Central memory CD8-positive, alpha-beta T cell (primary cell): ENCODE data around the gene SGMS1.
"Not testable (repeated sequence)": the region's sequence is repeated elsewhere in the genome, so short reads cannot be mapped to it uniquely, and the experiment has no call there.

Source experiments
- ATAC-seq: fragments of 150-1000 bp; cut with Tn5 transposase; replicated peaks from 2 replicates; pipeline ENCODE4 v1.10.0; 2022; ENCODE audit warnings: mild to moderate bottlenecking, moderate FRiP score, moderate number of reproducible peaks; ENCODE audit not compliant: poor library complexity, severe bottlenecking; ENCODE audit errors: extremely low read depth
- DNase-seq, 2 donors: peaks; one replicate each; pipeline ENCODE4 v3.0.0; 2021; ENCODE audit warnings: low spot score in 2 of 2
- H3K27ac Mint-ChIP-seq: one replicate; pipeline ENCODE4 v1.8.0; 2022; ENCODE audit warnings: low read depth, mild to moderate bottlenecking, moderate library complexity, mixed read lengths
- H3K27me3 Mint-ChIP-seq: one replicate; pipeline ENCODE4 v1.8.0; 2022; ENCODE audit warnings: mixed read lengths
- H3K36me3 Mint-ChIP-seq: one replicate; pipeline ENCODE4 v1.8.0; 2022; ENCODE audit warnings: mild to moderate bottlenecking, moderate library complexity, mixed read lengths; ENCODE audit not compliant: insufficient read depth
- H3K4me1 Mint-ChIP-seq: one replicate; pipeline ENCODE4 v1.8.0; 2022; ENCODE audit warnings: mixed read lengths
- H3K4me3 Mint-ChIP-seq: one replicate; pipeline ENCODE4 v1.8.0; 2022; ENCODE audit warnings: mild to moderate bottlenecking, moderate library complexity, mixed read lengths
- H3K9me3 Mint-ChIP-seq: one replicate; pipeline ENCODE4 v1.8.0; 2022; ENCODE audit warnings: mixed read lengths

The SGMS1 gene

DNA sequence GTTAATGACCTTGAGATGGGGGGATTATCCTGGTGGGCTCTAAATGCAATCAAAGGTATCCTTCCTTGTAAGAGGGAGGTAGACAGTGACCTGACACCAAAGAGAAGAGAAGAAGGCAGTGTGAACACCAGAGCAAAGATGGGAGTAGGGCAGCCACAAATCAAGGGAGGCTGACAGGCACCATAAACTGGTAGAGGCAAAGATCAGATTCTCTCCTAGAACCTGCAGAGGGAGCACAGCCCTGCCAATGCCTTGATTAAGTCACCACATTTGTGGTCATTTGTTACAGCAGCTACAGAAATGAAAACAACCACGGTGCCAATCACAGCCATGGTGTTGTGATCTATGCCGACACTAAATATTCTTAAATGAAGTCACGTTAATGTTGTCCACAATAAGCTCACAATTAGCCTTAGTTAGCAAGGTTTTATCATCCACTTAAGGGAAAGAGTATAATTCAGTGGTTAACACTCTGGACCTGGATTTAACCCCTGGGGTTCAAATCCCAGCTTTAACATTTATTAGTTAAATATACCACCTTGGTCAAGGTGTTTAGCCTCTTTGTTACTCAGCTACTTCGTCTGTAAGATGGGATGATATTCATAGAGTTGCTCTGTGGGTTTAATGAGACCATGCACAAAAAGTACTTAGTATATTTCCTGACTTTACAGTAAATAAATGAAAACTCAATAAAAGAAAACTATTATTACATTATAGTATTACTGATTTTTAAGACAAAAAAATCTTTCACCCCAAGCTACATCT, 70.8 kb downstream of the SGMS1 start:
- Mint-ChIP-seq H3K27me3 (no peaks in the 10 kb centered on the region), H3K4me1 (peaks cover 51% of the 10 kb centered on the region), H3K9me3 (no peaks in the 10 kb centered on the region), H3K4me3 (no peak overlapping the region), H3K27ac (peak overlapping the region; percentile 36), H3K36me3 (peaks cover 2% of the 10 kb centered on the region)
- ATAC-seq = peak; percentile 98
- peak; percentile 17 to 55 for DNase-seq

DNA sequence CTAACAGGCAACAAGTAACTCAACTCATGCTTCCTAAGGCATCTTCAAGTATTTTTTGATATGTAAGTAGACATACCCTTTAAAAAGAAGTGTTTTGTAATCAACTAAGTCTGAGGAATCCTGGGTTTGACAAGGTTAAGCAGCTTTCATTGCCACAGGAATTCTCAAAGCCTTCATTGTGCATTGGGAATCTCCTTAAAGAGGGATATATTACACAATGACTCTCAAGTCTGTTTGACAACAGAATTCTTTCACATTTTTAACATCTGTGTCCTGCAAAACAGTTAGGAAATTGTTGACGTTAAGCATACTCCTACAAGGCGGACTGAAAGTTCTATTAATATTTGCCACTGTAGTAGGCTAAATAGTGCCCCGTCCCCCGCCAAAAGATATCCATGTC, 71.4 kb downstream of the SGMS1 start:
- ATAC-seq = no peak
- no peak for DNase-seq
- peaks cover 51% of the 10 kb centered on the region for H3K4me1 Mint-ChIP-seq
- peaks cover 2% of the 10 kb centered on the region for H3K36me3 Mint-ChIP-seq
- H3K27ac Mint-ChIP-seq = no peak overlapping the region
- no peaks in the 10 kb centered on the region for H3K9me3 Mint-ChIP-seq
- H3K4me3 Mint-ChIP-seq = no peak overlapping the region
- no peaks in the 10 kb centered on the region for H3K27me3 Mint-ChIP-seq

DNA sequence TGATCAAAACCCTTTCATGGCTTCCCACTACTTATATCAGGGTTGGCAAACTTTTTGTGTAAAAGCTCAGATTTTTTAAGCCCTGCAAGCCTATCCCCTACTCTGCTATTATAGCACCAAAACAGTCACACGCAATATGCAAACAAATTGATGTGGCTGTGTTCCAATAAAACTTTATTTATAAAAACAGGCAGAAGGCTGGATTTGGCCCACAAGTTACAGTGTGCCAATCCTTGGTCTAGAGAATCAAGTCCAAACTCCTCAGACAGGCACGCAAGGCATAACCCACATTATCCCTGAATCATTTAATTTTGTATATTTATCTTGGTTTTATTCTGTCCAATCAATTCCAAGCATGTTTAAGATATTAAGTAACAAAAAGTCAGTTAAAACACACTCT, 71.9 kb downstream of the SGMS1 start:
- no peak overlapping the region for H3K4me3 Mint-ChIP-seq
- peaks cover 53% of the 10 kb centered on the region for H3K4me1 Mint-ChIP-seq
- no peak for ATAC-seq
- H3K9me3 Mint-ChIP-seq = no peaks in the 10 kb centered on the region
- no peak overlapping the region for H3K27ac Mint-ChIP-seq
- H3K36me3 Mint-ChIP-seq = peaks cover 2% of the 10 kb centered on the region
- H3K27me3 Mint-ChIP-seq = no peaks in the 10 kb centered on the region
- DNase-seq = no peak

DNA sequence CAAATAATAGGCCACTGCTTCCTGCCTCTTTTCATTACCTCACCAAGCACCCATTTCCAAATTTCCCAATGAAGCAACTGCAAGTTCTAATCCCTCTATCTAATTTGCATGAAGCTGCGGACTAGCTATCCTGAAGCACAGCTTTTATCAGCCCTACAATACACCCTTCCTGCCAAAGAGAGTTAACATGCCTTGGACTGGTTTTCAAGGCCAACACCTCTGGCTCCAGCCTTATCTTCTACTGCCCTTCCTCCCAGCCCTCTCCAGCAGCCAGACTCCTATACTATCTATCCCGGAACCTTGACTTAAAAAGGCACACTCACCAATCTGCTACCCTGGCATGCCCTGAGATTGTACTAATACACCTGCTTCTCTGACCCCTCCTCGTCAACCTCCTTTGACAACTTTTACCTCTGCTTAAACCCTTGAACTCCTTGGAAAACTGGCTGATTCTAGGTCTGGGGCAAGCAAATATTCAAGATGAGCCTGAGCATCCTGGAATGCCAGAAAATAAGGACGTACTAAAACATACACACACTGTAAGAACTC, 73.4 kb downstream of the SGMS1 start:
- H3K4me1 Mint-ChIP-seq = peaks cover 56% of the 10 kb centered on the region
- no peak overlapping the region for H3K27ac Mint-ChIP-seq
- ATAC-seq = no peak

DNA sequence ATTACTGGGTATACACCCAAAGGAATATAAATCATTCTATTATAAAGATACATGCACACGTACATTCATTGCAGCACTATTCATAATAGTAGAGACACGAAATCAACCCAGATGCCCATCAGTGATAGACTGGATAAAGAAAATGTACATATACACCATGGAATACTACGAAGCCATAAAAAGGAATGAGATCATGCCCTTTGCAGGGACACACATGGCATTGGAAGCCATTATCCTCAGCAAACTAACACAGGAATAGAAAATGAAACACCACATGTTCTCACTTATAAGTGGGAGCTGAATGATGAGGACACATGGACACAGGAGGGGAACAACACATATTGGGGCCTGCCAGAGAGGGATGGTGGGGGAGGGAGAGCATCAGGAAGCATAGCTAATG, 74.6 kb downstream of the SGMS1 start:
- H3K27me3 Mint-ChIP-seq, ATAC-seq, H3K36me3 Mint-ChIP-seq, H3K4me3 Mint-ChIP-seq, H3K27ac Mint-ChIP-seq, DNase-seq, H3K9me3 Mint-ChIP-seq: not testable (repeated sequence)
- H3K4me1 Mint-ChIP-seq = peaks cover 66% of the 10 kb centered on the region

More for the DNA sequence above, 73.4 kb downstream of the SGMS1 start:
- DNase-seq = no peak
- Mint-ChIP-seq H3K4me3 (no peak overlapping the region), H3K27me3 (no peaks in the 10 kb centered on the region), H3K9me3 (no peaks in the 10 kb centered on the region), H3K36me3 (no peaks in the 10 kb centered on the region)

DNA sequence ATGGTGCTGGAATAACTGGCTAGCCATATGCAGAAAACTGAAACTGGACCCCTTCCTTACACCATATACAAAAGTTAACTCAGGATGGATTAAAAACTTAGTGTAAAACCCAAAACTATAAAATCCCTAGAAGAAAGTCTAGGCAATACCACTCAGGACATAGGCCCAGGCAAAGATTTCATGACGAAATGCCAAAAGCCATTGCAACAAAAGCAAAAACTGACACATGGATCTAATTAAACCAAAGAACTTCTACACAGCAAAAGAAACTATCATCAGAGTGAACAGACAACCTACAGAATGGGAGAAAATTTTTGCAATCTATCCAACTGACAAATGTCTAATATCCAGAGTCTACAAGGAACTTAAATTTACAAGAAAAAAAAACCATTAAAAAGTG, 75.3 kb downstream of the SGMS1 start:
- not testable (repeated sequence) for H3K4me3 Mint-ChIP-seq, H3K27me3 Mint-ChIP-seq, H3K36me3 Mint-ChIP-seq, H3K27ac Mint-ChIP-seq, H3K9me3 Mint-ChIP-seq, DNase-seq, ATAC-seq
- peaks cover 61% of the 10 kb centered on the region for H3K4me1 Mint-ChIP-seq

DNA sequence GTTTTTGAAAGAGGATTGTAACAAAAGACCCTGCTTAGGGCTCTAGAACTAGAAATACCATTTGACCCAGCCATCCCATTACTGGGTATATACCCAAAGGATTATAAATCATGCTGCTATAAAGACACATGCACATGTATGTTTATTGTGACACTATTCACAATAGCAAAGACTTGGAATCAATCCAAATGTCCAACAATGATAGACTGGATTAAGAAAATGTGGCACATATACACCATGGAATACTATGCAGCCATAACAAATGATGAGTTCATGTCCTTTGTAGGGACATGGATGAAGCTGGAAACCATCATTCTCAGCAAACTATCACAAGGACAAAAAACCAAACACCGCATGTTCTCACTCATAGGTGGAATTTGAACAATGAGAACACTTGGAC, 77.5 kb downstream of the SGMS1 start:
- not testable (repeated sequence) for H3K36me3 Mint-ChIP-seq, DNase-seq, ATAC-seq, H3K4me3 Mint-ChIP-seq, H3K9me3 Mint-ChIP-seq, H3K27me3 Mint-ChIP-seq, H3K27ac Mint-ChIP-seq
- H3K4me1 Mint-ChIP-seq = peaks cover 72% of the 10 kb centered on the region

DNA sequence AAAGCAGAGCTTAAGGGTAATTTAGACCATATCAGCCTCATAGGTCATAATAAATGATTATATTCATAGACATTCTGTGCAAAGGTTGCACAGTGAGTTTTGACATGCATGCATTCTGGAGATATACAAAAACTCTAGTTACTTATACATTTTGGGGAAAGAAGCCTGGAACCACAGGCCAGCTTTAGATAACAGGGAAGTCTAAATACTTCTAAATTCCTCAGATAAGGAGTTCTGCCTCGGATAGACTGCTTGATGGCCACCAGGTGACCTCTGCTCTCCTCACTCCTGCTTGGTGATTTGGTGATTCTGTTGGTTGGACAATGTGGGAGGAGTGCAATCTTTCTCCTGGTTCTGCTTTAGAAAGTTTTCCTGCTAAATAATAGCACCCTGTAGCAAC, 77.9 kb downstream of the SGMS1 start:
- Mint-ChIP-seq H3K9me3 (no peaks in the 10 kb centered on the region), H3K27me3 (no peaks in the 10 kb centered on the region), H3K4me1 (peaks cover 77% of the 10 kb centered on the region), H3K36me3 (no peaks in the 10 kb centered on the region), H3K4me3 (no peak overlapping the region), H3K27ac (peak overlapping the region; percentile 5)
- DNase-seq = no peak
- no peak for ATAC-seq

DNA sequence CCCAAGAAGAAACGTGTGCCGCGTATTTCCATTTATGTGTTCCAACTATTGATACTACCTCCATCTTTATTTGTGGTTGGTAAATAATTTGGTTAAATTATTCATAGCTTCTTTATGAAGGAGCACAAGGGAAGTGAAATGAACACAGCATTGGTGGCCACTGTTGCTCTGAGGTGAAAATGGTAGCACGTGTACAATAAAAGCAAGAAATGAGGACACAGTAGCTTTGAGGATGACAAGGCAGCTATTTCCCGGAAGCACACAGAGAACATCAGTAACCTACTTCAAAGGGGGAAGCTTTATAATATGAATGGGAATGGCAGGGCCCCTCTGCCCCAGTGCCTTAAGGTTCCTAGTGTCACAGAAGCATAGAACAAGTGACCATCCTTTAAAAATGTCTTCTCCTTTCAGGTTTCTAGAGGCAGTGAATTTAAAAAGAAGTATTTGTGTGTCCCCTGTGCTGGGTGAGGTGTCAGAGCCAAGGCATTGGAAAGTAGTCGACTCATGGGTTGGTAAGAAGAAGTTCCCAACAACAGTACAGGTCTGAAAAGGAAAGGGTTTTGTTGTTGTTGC, 78.8 kb downstream of the SGMS1 start:
- H3K27ac Mint-ChIP-seq = peak overlapping the region; percentile 5
- no peaks in the 10 kb centered on the region for H3K27me3 Mint-ChIP-seq
- no peak overlapping the region for H3K4me3 Mint-ChIP-seq
- H3K36me3 Mint-ChIP-seq = no peaks in the 10 kb centered on the region
- DNase-seq = no peak
- peaks cover 78% of the 10 kb centered on the region for H3K4me1 Mint-ChIP-seq
- no peaks in the 10 kb centered on the region for H3K9me3 Mint-ChIP-seq
- ATAC-seq = no peak

DNA sequence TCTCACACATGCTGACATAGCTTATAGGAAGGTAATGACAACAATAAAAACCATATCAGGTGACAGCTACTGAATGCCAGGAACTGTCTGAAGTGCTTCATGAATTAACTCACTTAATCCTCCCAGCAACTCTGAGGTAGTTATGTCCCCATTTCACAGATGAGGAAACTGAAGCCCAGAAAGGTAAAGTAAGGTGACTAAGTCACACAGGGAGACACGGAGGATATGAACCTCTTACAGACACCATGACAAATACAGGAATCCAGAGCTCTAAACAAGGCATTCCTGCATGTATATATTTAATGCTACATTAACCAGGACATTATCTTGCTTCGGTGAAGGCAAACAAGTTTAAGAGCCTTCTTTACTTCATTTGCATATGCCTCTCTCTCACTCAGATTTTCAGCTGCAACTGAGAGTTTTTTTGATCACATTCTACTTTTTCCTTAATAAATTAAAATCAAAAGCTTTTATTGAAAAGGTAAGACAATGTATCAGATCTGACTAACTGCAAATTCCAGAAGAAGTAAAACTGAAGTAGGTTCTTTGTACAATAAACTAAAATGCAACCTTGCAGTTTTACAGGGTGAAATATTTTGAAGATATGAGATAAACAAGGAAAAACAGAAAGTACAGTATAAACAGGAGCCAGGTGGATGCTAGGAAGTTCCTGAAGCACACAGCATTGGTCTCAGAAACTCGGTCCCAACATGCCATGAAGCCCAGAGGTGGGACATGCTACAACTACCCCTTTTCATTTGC, 79.5 kb downstream of the SGMS1 start:
- Mint-ChIP-seq H3K4me1 (peaks cover 79% of the 10 kb centered on the region), H3K27me3 (no peaks in the 10 kb centered on the region), H3K27ac (no peak overlapping the region), H3K9me3 (no peaks in the 10 kb centered on the region), H3K4me3 (no peak overlapping the region), H3K36me3 (no peaks in the 10 kb centered on the region)
- DNase-seq (no peak), ATAC-seq (no peak)

DNA sequence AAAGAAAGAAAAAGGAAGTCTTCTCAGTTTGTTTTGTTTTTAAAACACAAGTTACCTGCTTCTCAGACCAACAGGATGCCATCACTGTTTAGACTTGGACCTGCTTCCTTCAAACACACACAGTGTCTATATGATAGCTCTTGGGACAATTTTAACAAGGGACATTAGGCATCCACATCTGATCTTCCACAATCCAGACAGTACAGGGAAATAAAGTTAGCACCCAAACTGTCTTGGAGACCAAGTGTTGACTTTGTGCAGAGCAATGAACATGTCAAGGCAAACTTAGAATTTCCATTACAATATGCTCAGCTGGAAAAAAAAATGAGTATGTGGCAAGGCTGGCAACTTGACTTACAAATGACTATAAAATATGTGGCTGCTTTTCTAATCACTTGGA, 80.9 kb downstream of the SGMS1 start:
- H3K27ac Mint-ChIP-seq = peak overlapping the region; percentile 41
- ATAC-seq (no peak), DNase-seq (no peak)
- no peak overlapping the region for H3K4me3 Mint-ChIP-seq
- no peaks in the 10 kb centered on the region for H3K27me3 Mint-ChIP-seq
- no peaks in the 10 kb centered on the region for H3K9me3 Mint-ChIP-seq
- no peaks in the 10 kb centered on the region for H3K36me3 Mint-ChIP-seq
- peaks cover 76% of the 10 kb centered on the region for H3K4me1 Mint-ChIP-seq

DNA sequence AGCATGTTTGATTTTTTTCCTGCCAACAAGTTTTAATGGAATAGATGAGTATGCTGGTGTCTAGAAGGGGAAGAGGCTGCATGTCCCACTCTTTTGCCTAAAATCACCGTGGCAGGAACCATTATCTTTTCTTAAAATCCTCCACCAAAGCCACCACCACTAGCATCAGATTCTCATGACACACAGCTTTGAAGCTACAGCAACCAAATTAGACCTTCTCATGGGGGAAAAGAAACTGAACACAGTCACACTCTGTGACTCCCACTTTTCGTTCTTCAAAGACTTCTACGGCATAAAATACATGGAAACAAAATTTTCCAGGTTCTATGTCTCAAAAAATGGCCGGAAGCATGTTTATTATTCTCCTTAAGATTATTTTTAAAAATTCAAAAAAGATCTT, 81.8 kb downstream of the SGMS1 start:
- DNase-seq = no peak
- Mint-ChIP-seq H3K27me3 (no peaks in the 10 kb centered on the region), H3K27ac (peak overlapping the region; percentile 41), H3K36me3 (no peaks in the 10 kb centered on the region), H3K4me3 (no peak overlapping the region), H3K9me3 (no peaks in the 10 kb centered on the region), H3K4me1 (peaks cover 69% of the 10 kb centered on the region)
- no peak for ATAC-seq
